ENCODE data around the gene MPND.

The MPND gene

DNA sequence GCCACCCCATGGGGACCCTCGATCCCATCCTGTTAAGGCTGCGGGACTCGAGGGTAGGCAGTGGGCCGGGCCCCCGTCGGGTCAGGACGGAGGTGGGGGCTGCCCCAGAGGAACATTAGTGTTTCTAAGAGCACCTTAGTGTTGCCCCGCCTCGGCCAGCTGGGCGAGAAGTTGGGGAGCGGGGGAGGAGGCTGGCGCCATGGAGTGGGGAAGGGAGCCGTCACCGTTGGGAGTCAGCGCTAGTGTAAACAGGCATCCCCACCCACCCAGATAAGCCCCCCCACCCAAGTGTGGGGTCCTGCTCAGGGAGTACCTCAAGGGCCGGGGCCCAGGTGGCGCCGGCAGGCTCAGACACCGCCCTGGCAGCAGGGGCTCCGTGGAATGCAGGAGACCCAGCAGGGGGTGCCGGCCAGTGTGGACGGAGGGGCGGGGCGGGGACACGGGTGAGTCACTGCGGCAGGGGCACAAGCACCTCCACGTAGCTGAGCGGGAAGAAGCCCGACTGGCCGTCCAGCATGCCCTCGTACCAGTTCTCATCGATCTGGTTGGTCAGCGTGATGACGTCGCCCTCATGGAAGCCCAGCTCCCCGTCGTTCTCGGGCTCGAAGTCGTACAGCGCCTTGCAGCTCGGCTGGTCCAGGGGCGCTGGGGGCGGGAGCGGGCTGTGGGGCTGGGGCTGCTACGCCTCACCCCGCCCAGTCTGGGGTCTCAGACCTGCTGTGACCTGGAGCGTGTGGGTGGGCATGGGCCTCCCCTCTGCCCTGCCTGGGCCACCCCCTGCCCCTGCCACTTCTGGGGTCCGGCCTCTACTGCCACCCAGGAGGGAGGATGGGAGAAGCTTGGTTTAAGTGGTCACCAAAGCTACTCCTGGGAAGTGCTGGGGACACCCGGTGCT lies 18.0 kb downstream of the MPND start:
- Histone ChIP-seq H3K27me3 (ENCODE audit: insufficient read depth, low read length) (no peaks in the 10 kb centered on the region), H3K79me2 (ENCODE audit: control insufficient read depth, insufficient read depth, low read length, unreplicated experiment) (no peaks in the 10 kb centered on the region), H2AFZ (ENCODE audit: low read length, unreplicated experiment) (no peak overlapping the region), H3K36me3 (ENCODE audit: insufficient read depth, low read length) (no peaks in the 10 kb centered on the region), H3K4me1 (ENCODE audit: control insufficient read depth, insufficient read depth, low read length, unreplicated experiment) (no peaks in the 10 kb centered on the region), H3K27ac (ENCODE audit: low read depth, low read length) (no peak overlapping the region), H3K4me3 (ENCODE audit: low read depth, low read length) (no peak overlapping the region)

DNA sequence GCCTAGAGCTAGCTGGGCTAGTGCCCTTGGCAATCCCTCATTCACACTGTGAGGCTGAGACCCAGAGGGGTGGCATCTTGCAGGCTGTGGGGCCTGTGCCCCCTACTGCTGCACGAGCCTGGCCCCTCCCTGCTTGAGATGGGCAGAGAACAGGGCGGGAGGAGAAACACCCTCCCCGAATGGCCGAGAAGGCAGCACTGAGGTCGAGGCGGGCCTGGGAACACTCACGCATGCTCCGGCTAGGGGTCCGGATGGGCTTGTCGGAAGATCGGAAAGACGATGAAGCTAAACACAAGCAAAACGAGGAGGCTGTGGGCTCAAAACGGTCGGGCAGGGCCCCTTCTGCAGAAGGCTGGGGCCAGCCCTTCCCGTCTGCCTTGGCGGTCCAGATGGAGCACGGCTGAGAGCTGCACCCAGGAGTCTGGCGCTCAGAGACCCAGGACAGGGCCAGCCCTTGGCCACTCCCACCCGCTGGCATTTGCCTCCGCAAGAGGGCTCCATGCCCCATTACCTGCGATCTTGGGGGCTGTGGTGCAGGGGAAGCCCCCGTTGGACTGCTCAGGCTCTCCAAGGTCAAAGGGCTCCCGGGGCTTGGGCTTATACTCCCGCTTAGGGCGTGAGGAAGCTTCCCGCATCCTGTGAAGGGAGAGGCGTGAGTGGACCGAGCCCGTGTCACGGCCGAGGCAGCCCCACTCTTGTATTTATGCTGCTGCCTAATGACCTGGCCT lies 18.9 kb downstream of the MPND start:
- H3K36me3 ChIP-seq (ENCODE audit: insufficient read depth, low read length), result no peaks in the 10 kb centered on the region
- H3K4me1 ChIP-seq (ENCODE audit: control insufficient read depth, insufficient read depth, low read length, unreplicated experiment), result no peaks in the 10 kb centered on the region
- no peak overlapping the region for H3K27ac ChIP-seq (ENCODE audit: low read depth, low read length)
- H2AFZ ChIP-seq (ENCODE audit: low read length, unreplicated experiment), result no peak overlapping the region
- H3K27me3 ChIP-seq (ENCODE audit: insufficient read depth, low read length), result no peaks in the 10 kb centered on the region
- no peaks in the 10 kb centered on the region for H3K79me2 ChIP-seq (ENCODE audit: control insufficient read depth, insufficient read depth, low read length, unreplicated experiment)
- H3K4me3 ChIP-seq (ENCODE audit: low read depth, low read length), result no peak overlapping the region

DNA sequence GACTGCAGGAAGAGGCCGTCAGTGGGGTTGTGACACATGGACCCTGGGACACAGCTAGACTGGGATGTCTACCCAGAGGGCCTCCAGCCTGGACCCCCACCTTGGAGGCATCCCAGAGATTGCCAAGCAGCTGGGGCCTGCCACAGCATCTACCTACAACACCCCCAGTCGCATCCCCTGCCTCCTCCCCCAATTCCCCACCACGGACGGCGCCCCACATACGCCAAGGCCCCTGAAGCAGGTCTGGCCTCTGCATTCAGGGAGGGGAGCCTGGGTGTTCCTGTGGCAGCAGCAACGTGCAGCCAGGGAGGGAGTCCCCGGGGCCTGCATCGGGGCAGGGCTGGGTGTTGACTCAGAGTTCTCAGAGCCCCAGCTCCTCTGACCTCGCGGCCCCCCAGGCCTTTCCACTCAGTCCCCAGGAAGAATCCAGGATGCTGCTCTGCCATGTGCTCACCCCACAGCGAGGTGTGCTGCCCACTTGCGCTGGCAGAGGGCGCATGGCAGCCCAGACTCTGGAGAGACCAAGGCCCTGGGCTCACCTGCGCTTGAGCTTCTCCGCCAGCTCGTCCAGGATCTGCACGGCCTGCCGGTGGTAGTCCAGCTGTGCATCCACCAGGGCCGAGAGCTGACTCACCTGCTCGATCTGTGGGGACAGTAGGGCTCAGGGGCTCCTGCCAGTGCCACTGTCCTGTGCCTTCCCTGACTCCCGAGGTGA lies 19.6 kb downstream of the MPND start:
- Histone ChIP-seq H3K27me3 (ENCODE audit: insufficient read depth, low read length) (no peaks in the 10 kb centered on the region), H3K27ac (ENCODE audit: low read depth, low read length) (no peak overlapping the region), H3K4me3 (ENCODE audit: low read depth, low read length) (no peak overlapping the region), H3K79me2 (ENCODE audit: control insufficient read depth, insufficient read depth, low read length, unreplicated experiment) (peaks cover 6% of the 10 kb centered on the region), H3K4me1 (ENCODE audit: control insufficient read depth, insufficient read depth, low read length, unreplicated experiment) (peaks cover under 1% of the 10 kb centered on the region), H3K36me3 (ENCODE audit: insufficient read depth, low read length) (no peaks in the 10 kb centered on the region), H2AFZ (ENCODE audit: low read length, unreplicated experiment) (no peak overlapping the region)

DNA sequence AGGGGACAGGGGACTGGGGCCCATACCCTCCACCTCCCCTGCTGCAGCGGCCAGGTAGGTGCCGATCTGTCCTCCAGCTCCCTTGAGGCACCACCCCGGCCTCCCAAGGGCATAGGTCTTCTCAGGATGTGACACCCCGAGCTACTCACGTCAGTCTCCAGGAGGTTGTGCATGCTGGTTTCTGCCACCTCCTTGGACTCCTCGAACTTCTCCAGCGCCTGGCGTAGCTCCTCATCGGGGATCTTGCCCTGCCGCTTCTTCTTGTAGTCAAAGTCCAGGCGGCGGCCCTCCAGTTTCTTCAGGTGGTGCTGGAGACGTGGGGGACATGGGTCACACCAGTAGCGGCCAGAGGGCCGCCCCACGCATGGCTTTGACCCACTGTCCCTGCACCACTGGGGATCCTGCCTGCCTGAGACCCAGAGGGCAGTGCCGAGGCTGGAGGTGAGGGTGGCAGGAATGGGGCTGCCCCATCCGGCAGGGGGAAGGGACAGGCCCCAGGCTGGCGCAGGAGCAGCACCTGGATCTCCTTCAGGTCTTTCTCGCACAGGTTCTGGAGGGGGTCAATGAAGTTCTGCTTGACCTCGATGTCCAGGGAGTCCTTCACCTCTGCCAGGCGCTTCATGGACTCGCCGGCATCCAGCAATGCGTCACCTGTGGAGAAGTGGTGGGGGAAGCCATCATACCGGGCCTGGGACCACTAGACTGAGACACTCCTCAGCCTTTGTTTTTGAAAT lies 20.4 kb downstream of the MPND start:
- H2AFZ ChIP-seq (ENCODE audit: low read length, unreplicated experiment), result no peak overlapping the region
- peaks cover 8% of the 10 kb centered on the region for H3K4me1 ChIP-seq (ENCODE audit: control insufficient read depth, insufficient read depth, low read length, unreplicated experiment)
- peaks cover 14% of the 10 kb centered on the region for H3K79me2 ChIP-seq (ENCODE audit: control insufficient read depth, insufficient read depth, low read length, unreplicated experiment)
- no peaks in the 10 kb centered on the region for H3K27me3 ChIP-seq (ENCODE audit: insufficient read depth, low read length)
- no peak overlapping the region for H3K4me3 ChIP-seq (ENCODE audit: low read depth, low read length)
- no peaks in the 10 kb centered on the region for H3K36me3 ChIP-seq (ENCODE audit: insufficient read depth, low read length)
- H3K27ac ChIP-seq (ENCODE audit: low read depth, low read length), result no peak overlapping the region

DNA sequence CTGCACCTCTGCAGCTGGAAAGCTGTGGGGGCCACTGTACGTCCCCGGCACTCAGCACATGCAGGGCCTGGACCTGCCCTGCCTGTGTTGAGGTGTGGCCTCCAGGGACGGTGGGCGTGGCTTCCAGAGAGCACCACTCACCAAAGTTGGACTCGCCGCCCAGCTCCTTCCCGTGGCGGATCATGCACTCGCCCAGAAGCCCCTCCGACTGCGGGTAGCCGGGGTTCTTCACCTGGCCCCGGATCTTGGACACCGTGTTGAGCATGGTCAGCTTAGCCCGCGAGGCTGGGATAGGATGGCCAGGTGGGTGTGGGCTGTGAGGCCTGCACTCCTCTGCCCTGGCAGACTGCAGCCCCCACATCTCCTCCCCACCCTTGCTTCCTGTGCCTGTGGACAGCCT lies 22.0 kb downstream of the MPND start:
- Histone ChIP-seq H3K27me3 (ENCODE audit: insufficient read depth, low read length) (no peaks in the 10 kb centered on the region), H3K79me2 (ENCODE audit: control insufficient read depth, insufficient read depth, low read length, unreplicated experiment) (peaks cover 29% of the 10 kb centered on the region), H2AFZ (ENCODE audit: low read length, unreplicated experiment) (no peak overlapping the region), H3K4me1 (ENCODE audit: control insufficient read depth, insufficient read depth, low read length, unreplicated experiment) (peaks cover 16% of the 10 kb centered on the region), H3K27ac (ENCODE audit: low read depth, low read length) (no peak overlapping the region), H3K36me3 (ENCODE audit: insufficient read depth, low read length) (no peaks in the 10 kb centered on the region), H3K4me3 (ENCODE audit: low read depth, low read length) (no peak overlapping the region)

DNA sequence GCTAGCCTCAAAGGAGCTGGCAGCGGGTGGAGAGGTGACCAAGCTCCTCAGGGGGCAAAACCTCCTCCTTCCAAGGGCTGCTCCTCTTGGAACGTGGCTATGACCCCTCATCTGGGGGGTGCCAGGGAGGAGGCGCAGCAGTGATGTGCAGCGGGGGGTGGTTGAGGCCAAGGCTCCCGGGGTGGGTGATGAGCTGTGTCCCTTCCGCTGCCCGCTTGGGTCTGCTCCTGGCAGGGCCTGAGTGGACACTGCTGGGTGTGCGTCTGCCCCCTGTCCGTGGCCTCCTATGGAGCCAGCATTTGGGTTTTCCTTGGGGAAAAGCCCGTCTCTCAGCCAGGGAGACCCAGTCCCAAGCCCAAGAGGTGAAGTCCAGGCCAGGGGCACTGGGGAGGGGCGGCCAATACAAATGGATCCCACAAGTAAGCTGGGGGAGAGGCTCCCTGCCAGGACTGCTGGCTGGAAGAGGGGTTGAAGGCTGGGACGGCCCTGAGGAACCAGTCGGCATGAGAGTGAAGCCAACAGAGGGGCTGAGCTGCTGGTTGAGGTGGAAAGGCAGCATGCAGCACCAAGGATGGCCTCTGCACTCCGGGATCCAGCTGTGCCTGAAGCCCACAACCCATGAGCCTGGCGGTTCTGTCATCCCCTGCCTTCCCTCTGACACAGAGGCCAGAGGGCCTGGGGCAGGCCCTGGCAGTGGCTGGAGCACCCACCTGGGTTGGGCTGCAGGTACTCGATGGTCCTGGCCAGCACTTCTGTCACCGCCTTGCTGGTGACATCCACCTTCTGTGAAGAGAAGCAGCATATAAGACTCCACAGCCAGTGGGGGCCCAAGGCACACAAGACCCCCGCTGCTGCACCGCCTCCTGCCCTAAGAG lies 22.7 kb downstream of the MPND start:
- H3K79me2 ChIP-seq (ENCODE audit: control insufficient read depth, insufficient read depth, low read length, unreplicated experiment), result peaks cover 36% of the 10 kb centered on the region

DNA sequence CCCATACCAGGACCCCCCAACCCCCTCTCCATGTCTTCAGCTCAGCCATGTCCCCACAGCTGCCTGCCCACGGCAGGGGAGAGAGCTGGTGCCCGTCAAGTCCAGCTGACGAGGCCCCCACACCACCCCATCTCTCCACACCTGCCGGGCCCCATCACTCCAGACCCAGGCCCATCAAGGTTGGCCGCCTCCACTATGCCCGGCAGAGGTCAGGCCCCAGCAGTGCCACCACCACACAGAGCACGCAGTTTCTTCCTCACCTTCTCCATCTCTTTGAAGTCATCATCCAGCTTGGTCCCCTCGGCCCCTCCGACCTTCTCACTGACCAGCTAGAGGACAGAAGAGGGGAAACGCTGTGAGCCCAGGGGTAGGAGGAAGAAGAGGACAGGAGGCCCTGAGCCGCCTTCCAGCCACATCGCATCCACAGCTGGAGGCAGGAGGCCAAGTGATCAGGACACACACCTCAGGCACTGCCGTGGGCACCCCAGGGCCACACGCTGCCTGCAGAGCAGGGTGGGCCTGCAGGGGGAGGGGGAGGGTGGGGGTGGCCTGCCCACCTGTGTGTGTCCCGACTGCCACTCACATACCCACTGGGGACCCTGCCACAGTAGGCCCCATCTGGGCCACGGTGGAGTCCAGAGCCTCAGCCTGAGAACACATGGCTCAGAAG lies 23.4 kb downstream of the MPND start:
- no peaks in the 10 kb centered on the region for H3K36me3 ChIP-seq (ENCODE audit: insufficient read depth, low read length)
- H3K4me1 ChIP-seq (ENCODE audit: control insufficient read depth, insufficient read depth, low read length, unreplicated experiment), result peaks cover 18% of the 10 kb centered on the region
- H3K27ac ChIP-seq (ENCODE audit: low read depth, low read length), result no peak overlapping the region
- no peak overlapping the region for H3K4me3 ChIP-seq (ENCODE audit: low read depth, low read length)
- no peaks in the 10 kb centered on the region for H3K27me3 ChIP-seq (ENCODE audit: insufficient read depth, low read length)
- peaks cover 43% of the 10 kb centered on the region for H3K79me2 ChIP-seq (ENCODE audit: control insufficient read depth, insufficient read depth, low read length, unreplicated experiment)
- no peak overlapping the region for H2AFZ ChIP-seq (ENCODE audit: low read length, unreplicated experiment)

More for the DNA sequence above, 22.7 kb downstream of the MPND start:
- Histone ChIP-seq H3K27me3 (ENCODE audit: insufficient read depth, low read length) (no peaks in the 10 kb centered on the region), H3K4me1 (ENCODE audit: control insufficient read depth, insufficient read depth, low read length, unreplicated experiment) (peaks cover 18% of the 10 kb centered on the region), H3K27ac (ENCODE audit: low read depth, low read length) (no peak overlapping the region), H3K36me3 (ENCODE audit: insufficient read depth, low read length) (no peaks in the 10 kb centered on the region), H3K4me3 (ENCODE audit: low read depth, low read length) (no peak overlapping the region), H2AFZ (ENCODE audit: low read length, unreplicated experiment) (no peak overlapping the region)

DNA sequence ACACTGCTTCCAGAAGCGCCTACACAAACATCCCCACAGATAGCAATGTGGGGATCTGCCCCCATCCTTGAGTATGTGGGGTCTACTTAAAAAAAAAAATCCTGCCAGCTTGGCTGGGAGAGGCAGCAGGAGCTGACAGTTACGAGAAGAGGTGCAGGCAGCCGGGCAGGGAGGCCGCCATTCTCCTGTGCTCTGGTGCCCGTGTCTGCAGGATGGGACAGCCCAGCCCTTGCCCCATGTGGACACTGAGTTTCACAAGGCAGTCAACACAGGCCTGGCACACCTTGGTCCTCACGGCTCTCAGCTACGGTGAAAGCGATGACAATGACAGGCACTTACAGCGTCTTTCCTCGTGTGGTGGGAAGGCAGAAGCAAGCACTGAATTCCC lies 24.0 kb downstream of the MPND start:
- Histone ChIP-seq H3K4me3 (ENCODE audit: low read depth, low read length) (no peak overlapping the region), H3K4me1 (ENCODE audit: control insufficient read depth, insufficient read depth, low read length, unreplicated experiment) (peaks cover 21% of the 10 kb centered on the region), H3K79me2 (ENCODE audit: control insufficient read depth, insufficient read depth, low read length, unreplicated experiment) (peaks cover 49% of the 10 kb centered on the region), H3K27ac (ENCODE audit: low read depth, low read length) (no peak overlapping the region), H2AFZ (ENCODE audit: low read length, unreplicated experiment) (no peak overlapping the region), H3K27me3 (ENCODE audit: insufficient read depth, low read length) (no peaks in the 10 kb centered on the region), H3K36me3 (ENCODE audit: insufficient read depth, low read length) (no peaks in the 10 kb centered on the region)

DNA sequence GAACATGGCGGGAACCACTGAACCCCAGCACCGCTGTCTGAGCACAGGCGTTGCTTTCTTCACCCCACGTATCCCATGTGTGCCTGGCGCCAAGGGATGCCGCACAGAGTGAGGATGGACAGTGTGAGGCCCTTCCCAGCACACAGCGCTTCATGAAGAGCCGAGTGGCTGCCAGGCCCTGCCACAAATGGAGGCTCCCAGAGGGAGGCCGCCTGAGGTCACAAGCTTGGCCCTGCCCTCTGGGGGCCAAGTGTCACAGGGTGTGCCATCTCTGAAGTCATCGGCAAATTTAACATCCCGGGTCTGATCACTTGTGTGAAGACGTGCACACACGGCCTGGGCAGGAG lies 24.4 kb downstream of the MPND start:
- H3K4me3 ChIP-seq (ENCODE audit: low read depth, low read length), result no peak overlapping the region
- peaks cover 53% of the 10 kb centered on the region for H3K79me2 ChIP-seq (ENCODE audit: control insufficient read depth, insufficient read depth, low read length, unreplicated experiment)
- peaks cover 25% of the 10 kb centered on the region for H3K4me1 ChIP-seq (ENCODE audit: control insufficient read depth, insufficient read depth, low read length, unreplicated experiment)
- no peak overlapping the region for H3K27ac ChIP-seq (ENCODE audit: low read depth, low read length)
- no peak overlapping the region for H2AFZ ChIP-seq (ENCODE audit: low read length, unreplicated experiment)
- H3K36me3 ChIP-seq (ENCODE audit: insufficient read depth, low read length), result no peaks in the 10 kb centered on the region
- H3K27me3 ChIP-seq (ENCODE audit: insufficient read depth, low read length), result no peaks in the 10 kb centered on the region

All from ACC112 (cell line).